Measurements from ENCODE around the gene UST.

- TF ChIP-seq CTCF (conservative IDR thresholded peaks at IDR 0.05; ENCODE audit: low read depth, low read length), result no peak
- TF ChIP-seq EZH2 (IDR thresholded peaks at IDR 0.05; ENCODE audit: low read length, unreplicated experiment), result no peak
- no peak for TF ChIP-seq EZH2phosphoT487 (IDR thresholded peaks at IDR 0.05; ENCODE audit: borderline replicate concordance, low read length)
Observed at GRCh38 chr6:149054559-149055194, 307.8 kb downstream of the UST start.
